ENCODE results near the gene MSH5. TPM values are rescaled to one million over a fixed set of nuclear protein-coding genes. Genes with fewer than 3 reads are reported as not detected.

The MSH5 gene
- total RNA-seq, 3 donors from 2014 or later (not counting 1 experiment from before 2014, with no cell fraction given), result 28.2 to 44.6 (median 43.7) TPM

DNA sequence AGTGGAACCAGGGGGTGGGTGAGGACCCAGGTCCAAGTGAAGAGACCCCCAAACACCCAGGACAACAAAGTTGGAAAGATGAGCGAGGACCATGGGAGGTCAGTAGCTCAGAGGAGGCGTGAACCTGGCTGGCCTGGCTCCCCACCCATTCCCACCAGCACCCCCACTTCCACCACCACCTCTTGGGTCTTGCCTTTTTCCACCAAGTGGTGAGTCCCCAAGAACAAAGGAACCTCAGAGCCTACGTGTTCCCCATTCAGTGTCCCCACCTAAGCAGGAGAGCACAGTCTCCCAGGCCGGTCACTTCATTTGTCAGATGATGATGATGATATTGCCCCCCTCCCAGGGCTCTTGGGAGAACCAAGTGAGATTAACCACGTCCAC is 37.9 kb downstream of the MSH5 start:
- peaks cover 37% of the 10 kb centered on the region for H3K4me1 ChIP-seq (ENCODE audit: control insufficient read depth, insufficient read depth, low read length)
- no peaks in the 10 kb centered on the region for H3K27me3 ChIP-seq (ENCODE audit: control insufficient read depth, insufficient read depth, low read length)
- no peak overlapping the region for H3K4me3 ChIP-seq (ENCODE audit: low read length)
- H3K9me3 Mint-ChIP-seq, result no peaks in the 10 kb centered on the region
- TF ChIP-seq, protein P1, sequence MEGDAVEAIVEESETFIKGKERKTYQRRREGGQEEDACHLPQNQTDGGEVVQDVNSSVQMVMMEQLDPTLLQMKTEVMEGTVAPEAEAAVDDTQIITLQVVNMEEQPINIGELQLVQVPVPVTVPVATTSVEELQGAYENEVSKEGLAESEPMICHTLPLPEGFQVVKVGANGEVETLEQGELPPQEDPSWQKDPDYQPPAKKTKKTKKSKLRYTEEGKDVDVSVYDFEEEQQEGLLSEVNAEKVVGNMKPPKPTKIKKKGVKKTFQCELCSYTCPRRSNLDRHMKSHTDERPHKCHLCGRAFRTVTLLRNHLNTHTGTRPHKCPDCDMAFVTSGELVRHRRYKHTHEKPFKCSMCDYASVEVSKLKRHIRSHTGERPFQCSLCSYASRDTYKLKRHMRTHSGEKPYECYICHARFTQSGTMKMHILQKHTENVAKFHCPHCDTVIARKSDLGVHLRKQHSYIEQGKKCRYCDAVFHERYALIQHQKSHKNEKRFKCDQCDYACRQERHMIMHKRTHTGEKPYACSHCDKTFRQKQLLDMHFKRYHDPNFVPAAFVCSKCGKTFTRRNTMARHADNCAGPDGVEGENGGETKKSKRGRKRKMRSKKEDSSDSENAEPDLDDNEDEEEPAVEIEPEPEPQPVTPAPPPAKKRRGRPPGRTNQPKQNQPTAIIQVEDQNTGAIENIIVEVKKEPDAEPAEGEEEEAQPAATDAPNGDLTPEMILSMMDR (IDR thresholded peaks at IDR 0.05), result no peak
- 97% methylated on average over 5 of the region's 5 CpGs for WGBS (ENCODE audit: insufficient coverage)
- no peaks in the 10 kb centered on the region for H3K27me3 Mint-ChIP-seq (ENCODE audit: low read depth in 2 of 2)
- ATAC-seq (no peak), DNase-seq (no peak)
- peak overlapping the region in 1 of 2 donors; percentile 87 for H3K27ac Mint-ChIP-seq
- H3K36me3 Mint-ChIP-seq, result no peaks in the 10 kb centered on the region
- H3K9me3 ChIP-seq (ENCODE audit: control insufficient read depth, insufficient read depth, low read length), result no peaks in the 10 kb centered on the region
- intact Hi-C loops (cut with micrococcal nuclease), result no loop called here
- H3K36me3 ChIP-seq (ENCODE audit: control insufficient read depth, insufficient read depth, low read length), result peaks cover 40% of the 10 kb centered on the region
- no peak overlapping the region for H3K4me3 Mint-ChIP-seq
- peak overlapping the region; percentile 55 for H3K27ac ChIP-seq (ENCODE audit: low read length)
- peaks cover 0 to 32% of the 10 kb centered on the region in 2 donors for H3K4me1 Mint-ChIP-seq

DNA sequence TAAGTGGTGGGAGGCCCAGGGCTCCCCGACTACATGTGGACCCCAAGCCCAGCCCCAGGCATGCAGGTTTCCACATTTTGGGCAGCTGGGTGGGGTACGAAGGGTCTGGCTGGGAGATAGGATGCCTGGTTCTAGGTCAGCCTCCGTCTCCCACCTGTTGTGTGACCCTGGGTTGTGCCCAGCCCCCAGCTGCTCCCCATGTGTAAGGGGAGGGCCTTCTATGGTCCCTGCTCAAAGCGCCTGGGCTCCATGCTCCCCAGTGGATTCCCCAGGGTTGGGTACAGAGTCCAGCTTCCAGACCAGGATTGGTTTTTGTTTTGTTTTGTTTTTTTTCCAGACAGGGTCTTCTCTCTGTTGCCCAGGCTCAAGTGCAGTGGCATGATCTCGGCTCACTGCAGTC is 38.4 kb downstream of the MSH5 start:
- Histone ChIP-seq H3K36me3 (ENCODE audit: control insufficient read depth, insufficient read depth, low read length) (peaks cover 45% of the 10 kb centered on the region), H3K4me3 (ENCODE audit: low read length) (no peak overlapping the region), H3K27ac (ENCODE audit: low read length) (no peak overlapping the region), H3K9me3 (ENCODE audit: control insufficient read depth, insufficient read depth, low read length) (no peaks in the 10 kb centered on the region), H3K27me3 (ENCODE audit: control insufficient read depth, insufficient read depth, low read length) (no peaks in the 10 kb centered on the region), H3K4me1 (ENCODE audit: control insufficient read depth, insufficient read depth, low read length) (peaks cover 32% of the 10 kb centered on the region)
- DNase-seq (no peak), ATAC-seq (no peak)
- Mint-ChIP-seq H3K4me1 (peaks cover 0 to 26% of the 10 kb centered on the region in 2 donors), H3K27ac (peak overlapping the region in 1 of 2 donors; percentile 87), H3K27me3 (ENCODE audit: low read depth in 2 of 2) (no peaks in the 10 kb centered on the region), H3K4me3 (no peak overlapping the region), H3K9me3 (no peaks in the 10 kb centered on the region), H3K36me3 (no peaks in the 10 kb centered on the region)
- WGBS (ENCODE audit: insufficient coverage), result 91% methylated on average over 5 of the region's 5 CpGs
- intact Hi-C loops (cut with micrococcal nuclease), result no loop called here
- TF ChIP-seq, protein P1 (IDR thresholded peaks at IDR 0.05), result no peak

DNA sequence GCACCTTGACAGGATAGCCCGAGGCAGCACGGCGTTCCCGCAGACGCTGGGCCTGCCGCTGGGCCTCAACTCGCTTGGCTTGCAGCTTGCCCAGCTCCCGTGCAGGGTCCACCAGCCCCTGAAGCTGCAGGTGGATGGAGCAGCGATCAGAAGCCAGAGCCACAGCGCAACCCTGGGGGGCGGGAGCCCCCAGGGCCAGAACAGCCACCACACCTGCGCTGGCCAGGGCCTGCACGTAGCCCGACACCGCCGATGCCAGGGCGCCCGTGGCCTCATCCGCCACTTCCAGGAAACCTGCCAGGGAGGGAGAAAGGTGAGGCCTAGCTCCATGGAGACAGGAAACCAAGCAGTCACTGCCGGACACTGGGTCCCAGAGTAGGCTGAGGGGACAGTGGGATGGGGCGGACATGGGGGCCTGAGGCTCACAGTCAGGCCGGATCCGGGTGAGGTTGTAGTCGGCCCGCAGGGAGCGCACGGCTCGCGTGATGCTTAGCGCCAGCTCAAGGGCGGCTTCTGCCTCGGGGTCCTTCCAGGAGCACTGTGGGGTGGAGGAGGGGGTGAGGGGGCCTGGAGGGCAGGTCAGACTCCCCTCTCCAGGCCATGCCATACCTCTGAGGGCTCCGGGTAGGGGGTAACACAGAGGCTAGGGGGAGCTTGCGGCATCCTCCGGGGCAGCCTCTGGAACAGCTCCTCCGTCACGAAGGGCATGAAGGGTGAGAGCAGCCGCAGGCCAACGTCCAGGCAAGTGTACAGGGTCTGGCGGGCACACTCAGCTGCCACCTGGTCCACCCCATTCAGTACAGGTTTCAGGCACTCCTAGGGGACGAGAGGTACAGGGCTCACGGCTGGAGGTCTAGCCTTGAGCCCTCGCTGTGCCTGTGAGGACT is 39.4 kb downstream of the MSH5 start:
- H3K4me3 Mint-ChIP-seq, result no peak overlapping the region
- WGBS (ENCODE audit: insufficient coverage), result 96% methylated on average over 43 of the region's 43 CpGs
- peaks cover 52% of the 10 kb centered on the region for H3K36me3 ChIP-seq (ENCODE audit: control insufficient read depth, insufficient read depth, low read length)

More for the DNA sequence above, 39.4 kb downstream of the MSH5 start:
- H3K36me3 Mint-ChIP-seq, result no peaks in the 10 kb centered on the region
- no peak overlapping the region for H3K27ac Mint-ChIP-seq
- no peaks in the 10 kb centered on the region for H3K27me3 ChIP-seq (ENCODE audit: control insufficient read depth, insufficient read depth, low read length)
- no peaks in the 10 kb centered on the region for H3K9me3 Mint-ChIP-seq
- ATAC-seq (no peak), DNase-seq (no peak)
- no peak overlapping the region for H3K27ac ChIP-seq (ENCODE audit: low read length)
- peaks cover 0 to 23% of the 10 kb centered on the region in 2 donors for H3K4me1 Mint-ChIP-seq
- H3K27me3 Mint-ChIP-seq (ENCODE audit: low read depth in 2 of 2), result no peaks in the 10 kb centered on the region
- TF ChIP-seq, protein P1 (IDR thresholded peaks at IDR 0.05), result no peak
- intact Hi-C loops (cut with micrococcal nuclease), result no loop called here
- no peak overlapping the region for H3K4me3 ChIP-seq (ENCODE audit: low read length)
- peaks cover 27% of the 10 kb centered on the region for H3K4me1 ChIP-seq (ENCODE audit: control insufficient read depth, insufficient read depth, low read length)
- no peaks in the 10 kb centered on the region for H3K9me3 ChIP-seq (ENCODE audit: control insufficient read depth, insufficient read depth, low read length)
